Astrocyte (in vitro differentiated cells and primary cell): Measurements from ENCODE around the gene GDF9. TPM values are rescaled to one million over a fixed set of nuclear protein-coding genes. Genes with fewer than 3 reads are reported as not detected.

ENCODE experiments used
- DNase-seq: peaks from one replicate; pipeline ENCODE4 v3.0.0-alpha.2; 2010; ENCODE audit warnings: low read depth
- FAIRE-seq: peaks from 2 replicates; lab custom pipeline; 2011; peaks lifted over from hg19 to GRCh38; lab: Jason Lieb, UNC
- H2AFZ ChIP-seq: 2 replicates; pipeline ENCODE4 v1.6.0; 2012; ENCODE audit warnings: low read depth, low read length, inconsistent platforms
- H3K27ac ChIP-seq: 2 replicates; pipeline ENCODE4 v1.5.1; 2011; ENCODE audit warnings: low read depth, low read length, inconsistent platforms
- H3K27me3 ChIP-seq: 2 replicates; pipeline ENCODE4 v1.6.0; 2011; ENCODE audit warnings: low read length, inconsistent platforms; ENCODE audit not compliant: insufficient read depth
- H3K36me3 ChIP-seq: 2 replicates; pipeline ENCODE4 v1.5.1; 2011; ENCODE audit warnings: low read length, inconsistent platforms; ENCODE audit not compliant: insufficient read depth
- H3K4me1 ChIP-seq: 2 replicates; pipeline ENCODE4 v1.5.1; 2011; ENCODE audit warnings: low read length, inconsistent platforms; ENCODE audit not compliant: insufficient read depth
- H3K4me2 ChIP-seq: 2 replicates; pipeline ENCODE4 v1.6.0; 2012; ENCODE audit warnings: low read length, inconsistent platforms
- H3K4me3 ChIP-seq: 2 replicates; pipeline ENCODE4 v1.5.1; 2011; ENCODE audit warnings: low read depth, mild to moderate bottlenecking, low read length, inconsistent platforms; ENCODE audit not compliant: insufficient read depth
- H3K79me2 ChIP-seq: 2 replicates; pipeline ENCODE4 v1.6.0; 2012; ENCODE audit warnings: mild to moderate bottlenecking, low read length, inconsistent platforms; ENCODE audit not compliant: insufficient read depth
- H3K9ac ChIP-seq: 2 replicates; pipeline ENCODE4 v1.6.0; 2012; ENCODE audit warnings: mild to moderate bottlenecking, low read length, inconsistent platforms
- H3K9me3 ChIP-seq: 2 replicates; pipeline ENCODE4 v1.5.1; 2012; ENCODE audit warnings: low read depth, mild to moderate bottlenecking, low read length, inconsistent platforms; ENCODE audit not compliant: insufficient read depth
- H4K20me1 ChIP-seq: 2 replicates; pipeline ENCODE4 v1.6.0; 2012; ENCODE audit warnings: low read length, inconsistent platforms; ENCODE audit not compliant: insufficient read depth
- H3K27ac Mint-ChIP-seq: one replicate; pipeline ENCODE4 v1.8.0; 2021; ENCODE audit warnings: mild to moderate bottlenecking, mixed read lengths; ENCODE audit not compliant: unreplicated experiment
- H3K27me3 Mint-ChIP-seq: one replicate; pipeline ENCODE4 v1.8.0; 2021; ENCODE audit warnings: low read depth, mixed read lengths; ENCODE audit not compliant: unreplicated experiment
- H3K36me3 Mint-ChIP-seq: one replicate; pipeline ENCODE4 v1.8.0; 2021; ENCODE audit warnings: low read depth, mixed read lengths; ENCODE audit not compliant: unreplicated experiment
- H3K4me1 Mint-ChIP-seq: one replicate; pipeline ENCODE4 v1.8.0; 2021; ENCODE audit warnings: low read depth, mixed read lengths; ENCODE audit not compliant: unreplicated experiment
- H3K4me3 Mint-ChIP-seq: one replicate; pipeline ENCODE4 v1.8.0; 2021; ENCODE audit warnings: mild to moderate bottlenecking, moderate library complexity, mixed read lengths; ENCODE audit not compliant: unreplicated experiment
- H3K9me3 Mint-ChIP-seq: one replicate; pipeline ENCODE4 v1.8.0; 2021; ENCODE audit warnings: mild to moderate bottlenecking, mixed read lengths; ENCODE audit not compliant: unreplicated experiment
- EZH2 ChIP-seq: IDR thresholded peaks from 2 replicates; pipeline ENCODE4 v1.6.1; 2012; ENCODE audit warnings: mild to moderate bottlenecking, low read length, inconsistent platforms; ENCODE audit not compliant: insufficient read depth
- total RNA-seq: library from RNA; stranded (reverse); gene quantifications from 2 replicates; pipeline ENCODE4 v1.2.1, GENCODE V29; 2021
- TF ChIP-seq, protein P1 (sequence below): IDR thresholded peaks from 2 replicates; pipeline ENCODE4 v1.5.1; 2011; ENCODE audit warnings: low read depth, mild to moderate bottlenecking, inconsistent platforms, low read length, moderate library complexity; ENCODE audit not compliant: insufficient read depth

GDF9 gene
- total RNA-seq, 1 donor from 2014 or later: 0.34 TPM

DNA sequence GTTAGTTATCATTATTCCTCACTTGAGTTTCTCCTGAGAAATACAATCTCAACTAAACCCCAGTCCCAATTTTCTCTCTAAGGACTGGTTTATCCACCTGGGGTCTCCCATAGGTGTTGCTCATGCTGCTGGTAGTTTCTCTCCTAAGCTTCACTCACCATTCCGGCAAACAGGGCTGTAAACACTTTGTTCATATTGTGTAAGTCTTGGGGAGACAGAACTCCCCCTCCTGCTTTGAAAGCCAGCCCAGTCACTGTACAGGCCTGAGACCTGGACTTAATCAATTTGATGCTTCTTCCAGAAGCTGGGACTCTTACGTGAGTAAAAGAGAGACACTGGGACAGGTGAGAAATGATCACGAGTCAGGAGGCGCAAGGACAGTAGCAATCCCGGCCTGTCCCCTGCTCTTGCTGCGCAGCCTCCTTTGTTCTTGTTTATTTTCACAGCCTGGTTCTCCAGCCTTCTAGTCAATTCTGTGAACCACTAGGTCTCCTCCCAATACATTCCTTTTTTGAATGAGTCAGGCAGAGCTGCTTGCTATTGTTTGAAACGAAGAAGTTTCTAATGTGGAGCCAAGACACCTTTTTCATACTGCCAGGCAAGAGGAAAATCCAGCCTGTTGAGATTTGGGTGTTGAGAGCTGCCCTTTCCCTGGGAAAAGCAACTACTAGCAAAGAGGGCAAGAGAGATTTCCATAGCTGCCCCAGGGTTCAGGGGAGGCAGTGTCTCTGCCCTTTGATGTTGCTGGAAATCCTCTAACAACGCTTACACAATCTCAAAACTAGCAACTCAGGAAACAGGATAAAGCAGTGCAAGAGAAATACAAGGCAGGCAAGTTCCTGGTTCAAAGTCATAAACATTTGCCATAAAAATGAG lies 26.6 kb downstream of the GDF9 start:
- H3K27me3 ChIP-seq: no peaks in the 10 kb centered on the region
- peak overlapping the region; percentile 52 for H3K27ac ChIP-seq
- H2AFZ ChIP-seq: peak overlapping the region; percentile 74
- H3K36me3 ChIP-seq: no peaks in the 10 kb centered on the region
- H3K4me2 ChIP-seq: peak overlapping the region; percentile 56
- no peaks in the 10 kb centered on the region for H3K9me3 ChIP-seq
- H4K20me1 ChIP-seq: no peaks in the 10 kb centered on the region
- DNase-seq (peak; percentile 82), FAIRE-seq (no peak)
- H3K4me3 ChIP-seq: no peak overlapping the region
- H3K4me1 ChIP-seq: peaks cover 14% of the 10 kb centered on the region
- Mint-ChIP-seq H3K27me3 (no peaks in the 10 kb centered on the region), H3K27ac (peak overlapping the region; percentile 69), H3K4me3 (peak overlapping the region; percentile 9), H3K9me3 (peaks cover 2% of the 10 kb centered on the region), H3K36me3 (no peaks in the 10 kb centered on the region), H3K4me1 (peaks cover 14% of the 10 kb centered on the region)
- TF ChIP-seq EZH2: no peak
- TF ChIP-seq, protein P1, sequence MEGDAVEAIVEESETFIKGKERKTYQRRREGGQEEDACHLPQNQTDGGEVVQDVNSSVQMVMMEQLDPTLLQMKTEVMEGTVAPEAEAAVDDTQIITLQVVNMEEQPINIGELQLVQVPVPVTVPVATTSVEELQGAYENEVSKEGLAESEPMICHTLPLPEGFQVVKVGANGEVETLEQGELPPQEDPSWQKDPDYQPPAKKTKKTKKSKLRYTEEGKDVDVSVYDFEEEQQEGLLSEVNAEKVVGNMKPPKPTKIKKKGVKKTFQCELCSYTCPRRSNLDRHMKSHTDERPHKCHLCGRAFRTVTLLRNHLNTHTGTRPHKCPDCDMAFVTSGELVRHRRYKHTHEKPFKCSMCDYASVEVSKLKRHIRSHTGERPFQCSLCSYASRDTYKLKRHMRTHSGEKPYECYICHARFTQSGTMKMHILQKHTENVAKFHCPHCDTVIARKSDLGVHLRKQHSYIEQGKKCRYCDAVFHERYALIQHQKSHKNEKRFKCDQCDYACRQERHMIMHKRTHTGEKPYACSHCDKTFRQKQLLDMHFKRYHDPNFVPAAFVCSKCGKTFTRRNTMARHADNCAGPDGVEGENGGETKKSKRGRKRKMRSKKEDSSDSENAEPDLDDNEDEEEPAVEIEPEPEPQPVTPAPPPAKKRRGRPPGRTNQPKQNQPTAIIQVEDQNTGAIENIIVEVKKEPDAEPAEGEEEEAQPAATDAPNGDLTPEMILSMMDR: no peak
- H3K9ac ChIP-seq: peak overlapping the region; percentile 41
- no peaks in the 10 kb centered on the region for H3K79me2 ChIP-seq

DNA sequence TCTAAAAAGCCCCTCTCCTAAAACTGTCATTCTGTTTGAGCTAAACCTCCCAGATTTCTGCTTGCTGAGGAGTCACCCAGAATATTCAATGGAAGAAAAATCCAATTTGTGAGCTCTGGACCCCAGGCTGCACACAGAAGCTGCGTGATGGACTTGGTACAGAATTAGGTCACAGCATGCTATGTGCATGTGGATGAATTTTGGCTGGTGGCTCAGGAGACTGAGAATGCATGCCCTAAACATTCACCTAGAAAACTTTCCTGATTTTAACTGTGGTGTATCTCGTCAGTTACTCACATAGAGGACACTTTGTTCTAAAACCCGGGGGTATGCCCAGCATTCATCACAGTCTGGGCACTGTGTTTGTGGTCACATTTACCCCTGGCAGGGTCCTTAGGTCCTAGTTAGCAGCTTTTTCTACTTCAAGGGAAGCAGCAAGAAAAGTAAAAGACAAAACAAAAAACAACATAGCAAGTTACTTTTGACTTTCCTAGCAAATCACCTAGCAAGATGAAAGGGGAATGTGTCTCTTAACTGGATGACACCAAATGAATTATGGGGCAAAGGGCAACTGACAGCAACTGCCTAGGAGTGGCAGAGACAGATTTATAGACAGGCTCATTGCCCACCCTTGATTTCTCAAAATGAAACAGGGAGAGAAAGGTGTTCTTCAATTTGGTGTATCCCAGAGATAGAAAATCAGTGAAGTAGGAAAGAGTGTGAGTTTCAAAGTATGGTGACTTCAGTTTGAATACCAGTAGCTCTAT lies 27.6 kb downstream of the GDF9 start:
- Mint-ChIP-seq H3K4me1 (peaks cover 14% of the 10 kb centered on the region), H3K4me3 (no peak overlapping the region), H3K27me3 (peaks cover under 1% of the 10 kb centered on the region), H3K9me3 (peaks cover 2% of the 10 kb centered on the region), H3K27ac (peak overlapping the region; percentile 55), H3K36me3 (no peaks in the 10 kb centered on the region)
- H3K27ac ChIP-seq: no peak overlapping the region
- H3K27me3 ChIP-seq: no peaks in the 10 kb centered on the region
- H3K36me3 ChIP-seq: no peaks in the 10 kb centered on the region
- FAIRE-seq (no peak), DNase-seq (no peak)
- no peaks in the 10 kb centered on the region for H3K9me3 ChIP-seq
- H3K79me2 ChIP-seq: no peaks in the 10 kb centered on the region
- TF ChIP-seq EZH2: no peak
- TF ChIP-seq, protein P1: no peak
- peaks cover 14% of the 10 kb centered on the region for H3K4me1 ChIP-seq
- H2AFZ ChIP-seq: no peak overlapping the region
- H3K4me2 ChIP-seq: no peak overlapping the region
- no peak overlapping the region for H3K9ac ChIP-seq
- no peak overlapping the region for H3K4me3 ChIP-seq
- H4K20me1 ChIP-seq: no peaks in the 10 kb centered on the region
